ENCODE measurements around the gene PTPRT.

GRCh38 chr20:42164121-42164890 is 1025.4 kb downstream of the PTPRT start:
- TF ChIP-seq POLR2A (IDR thresholded peaks at IDR 0.05; ENCODE audit: borderline replicate concordance, extremely low read depth, insufficient read depth, insufficient read length), result no peak
- TF ChIP-seq, protein P1, sequence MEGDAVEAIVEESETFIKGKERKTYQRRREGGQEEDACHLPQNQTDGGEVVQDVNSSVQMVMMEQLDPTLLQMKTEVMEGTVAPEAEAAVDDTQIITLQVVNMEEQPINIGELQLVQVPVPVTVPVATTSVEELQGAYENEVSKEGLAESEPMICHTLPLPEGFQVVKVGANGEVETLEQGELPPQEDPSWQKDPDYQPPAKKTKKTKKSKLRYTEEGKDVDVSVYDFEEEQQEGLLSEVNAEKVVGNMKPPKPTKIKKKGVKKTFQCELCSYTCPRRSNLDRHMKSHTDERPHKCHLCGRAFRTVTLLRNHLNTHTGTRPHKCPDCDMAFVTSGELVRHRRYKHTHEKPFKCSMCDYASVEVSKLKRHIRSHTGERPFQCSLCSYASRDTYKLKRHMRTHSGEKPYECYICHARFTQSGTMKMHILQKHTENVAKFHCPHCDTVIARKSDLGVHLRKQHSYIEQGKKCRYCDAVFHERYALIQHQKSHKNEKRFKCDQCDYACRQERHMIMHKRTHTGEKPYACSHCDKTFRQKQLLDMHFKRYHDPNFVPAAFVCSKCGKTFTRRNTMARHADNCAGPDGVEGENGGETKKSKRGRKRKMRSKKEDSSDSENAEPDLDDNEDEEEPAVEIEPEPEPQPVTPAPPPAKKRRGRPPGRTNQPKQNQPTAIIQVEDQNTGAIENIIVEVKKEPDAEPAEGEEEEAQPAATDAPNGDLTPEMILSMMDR (IDR thresholded peaks at IDR 0.05 in 2 of 3, conservative IDR thresholded peaks at IDR 0.05 in 1 of 3; ENCODE audit: borderline replicate concordance in 1 of 3, insufficient read depth in 1 of 3, low read depth in 2 of 3, low read length in 2 of 3), result no peak
- no peak for TF ChIP-seq POLR2AphosphoS5 (IDR thresholded peaks at IDR 0.05; ENCODE audit: low read depth, low read length)
- no peak for TF ChIP-seq EZH2phosphoT487 (IDR thresholded peaks at IDR 0.05; ENCODE audit: borderline replicate concordance)
- no peak for TF ChIP-seq CEBPB (IDR thresholded peaks at IDR 0.05; ENCODE audit: low read depth)
- TF ChIP-seq ZNF274 (IDR thresholded peaks at IDR 0.05; ENCODE audit: low read depth, low read length), result no peak
- TF ChIP-seq RAD21 (IDR thresholded peaks at IDR 0.05; ENCODE audit: low read depth), result no peak
- no peak for TF ChIP-seq SIN3A (IDR thresholded peaks at IDR 0.05; ENCODE audit: low read depth)
- TF ChIP-seq SRF (IDR thresholded peaks at IDR 0.05; ENCODE audit: low read depth), result no peak
- no peak for TF ChIP-seq EGR1 (IDR thresholded peaks at IDR 0.05; ENCODE audit: low read depth)
- no peak for TF ChIP-seq MAX (IDR thresholded peaks at IDR 0.05)
- no peak for TF ChIP-seq REST (IDR thresholded peaks at IDR 0.05; ENCODE audit: low read depth)

All from HCT116 (cell line).